Measurements from ENCODE around the gene PIGT.

PIGT gene

DNA sequence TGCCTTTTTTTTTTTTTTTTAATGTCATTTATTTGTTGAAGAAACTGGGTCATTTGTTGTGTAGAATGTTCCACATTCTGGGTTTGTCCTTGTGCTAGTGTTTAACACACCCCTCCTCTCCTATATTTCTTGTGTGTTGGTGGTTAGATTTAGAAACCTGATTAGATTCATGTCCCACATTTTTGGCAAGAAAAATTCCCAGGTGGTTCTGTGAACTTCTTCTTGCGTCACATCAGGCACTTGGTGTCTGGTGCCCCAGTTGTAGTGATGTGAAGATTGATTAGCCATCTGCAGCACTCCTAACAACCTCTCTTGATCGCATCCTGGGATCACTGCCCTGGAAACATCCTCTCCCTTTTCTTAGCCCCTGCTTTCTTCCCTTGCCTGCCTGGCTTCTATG is 7.8 kb downstream of the PIGT start:
- DNase-seq (ENCODE audit: low read depth): no peak
- no peak overlapping the region for H3K4me3 ChIP-seq (ENCODE audit: control insufficient read depth, low read depth, low read length)
- TF ChIP-seq, protein P1, sequence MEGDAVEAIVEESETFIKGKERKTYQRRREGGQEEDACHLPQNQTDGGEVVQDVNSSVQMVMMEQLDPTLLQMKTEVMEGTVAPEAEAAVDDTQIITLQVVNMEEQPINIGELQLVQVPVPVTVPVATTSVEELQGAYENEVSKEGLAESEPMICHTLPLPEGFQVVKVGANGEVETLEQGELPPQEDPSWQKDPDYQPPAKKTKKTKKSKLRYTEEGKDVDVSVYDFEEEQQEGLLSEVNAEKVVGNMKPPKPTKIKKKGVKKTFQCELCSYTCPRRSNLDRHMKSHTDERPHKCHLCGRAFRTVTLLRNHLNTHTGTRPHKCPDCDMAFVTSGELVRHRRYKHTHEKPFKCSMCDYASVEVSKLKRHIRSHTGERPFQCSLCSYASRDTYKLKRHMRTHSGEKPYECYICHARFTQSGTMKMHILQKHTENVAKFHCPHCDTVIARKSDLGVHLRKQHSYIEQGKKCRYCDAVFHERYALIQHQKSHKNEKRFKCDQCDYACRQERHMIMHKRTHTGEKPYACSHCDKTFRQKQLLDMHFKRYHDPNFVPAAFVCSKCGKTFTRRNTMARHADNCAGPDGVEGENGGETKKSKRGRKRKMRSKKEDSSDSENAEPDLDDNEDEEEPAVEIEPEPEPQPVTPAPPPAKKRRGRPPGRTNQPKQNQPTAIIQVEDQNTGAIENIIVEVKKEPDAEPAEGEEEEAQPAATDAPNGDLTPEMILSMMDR (IDR thresholded peaks at IDR 0.05; ENCODE audit: control insufficient read depth, insufficient read depth, low read depth, low read length, missing control alignments): no peak

DNA sequence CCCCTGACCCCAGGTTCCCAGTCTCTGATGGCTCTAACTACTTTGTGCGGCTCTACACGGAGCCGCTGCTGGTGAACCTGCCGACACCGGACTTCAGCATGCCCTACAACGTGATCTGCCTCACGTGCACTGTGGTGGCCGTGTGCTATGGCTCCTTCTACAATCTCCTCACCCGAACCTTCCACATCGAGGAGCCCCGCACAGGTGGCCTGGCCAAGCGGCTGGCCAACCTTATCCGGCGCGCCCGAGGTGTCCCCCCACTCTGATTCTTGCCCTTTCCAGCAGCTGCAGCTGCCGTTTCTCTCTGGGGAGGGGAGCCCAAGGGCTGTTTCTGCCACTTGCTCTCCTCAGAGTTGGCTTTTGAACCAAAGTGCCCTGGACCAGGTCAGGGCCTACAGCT is 9.6 kb downstream of the PIGT start:
- DNase-seq (ENCODE audit: low read depth): no peak
- TF ChIP-seq, protein P1 (IDR thresholded peaks at IDR 0.05; ENCODE audit: control insufficient read depth, insufficient read depth, low read depth, low read length, missing control alignments): no peak
- H3K4me3 ChIP-seq (ENCODE audit: control insufficient read depth, low read depth, low read length): no peak overlapping the region

DNA sequence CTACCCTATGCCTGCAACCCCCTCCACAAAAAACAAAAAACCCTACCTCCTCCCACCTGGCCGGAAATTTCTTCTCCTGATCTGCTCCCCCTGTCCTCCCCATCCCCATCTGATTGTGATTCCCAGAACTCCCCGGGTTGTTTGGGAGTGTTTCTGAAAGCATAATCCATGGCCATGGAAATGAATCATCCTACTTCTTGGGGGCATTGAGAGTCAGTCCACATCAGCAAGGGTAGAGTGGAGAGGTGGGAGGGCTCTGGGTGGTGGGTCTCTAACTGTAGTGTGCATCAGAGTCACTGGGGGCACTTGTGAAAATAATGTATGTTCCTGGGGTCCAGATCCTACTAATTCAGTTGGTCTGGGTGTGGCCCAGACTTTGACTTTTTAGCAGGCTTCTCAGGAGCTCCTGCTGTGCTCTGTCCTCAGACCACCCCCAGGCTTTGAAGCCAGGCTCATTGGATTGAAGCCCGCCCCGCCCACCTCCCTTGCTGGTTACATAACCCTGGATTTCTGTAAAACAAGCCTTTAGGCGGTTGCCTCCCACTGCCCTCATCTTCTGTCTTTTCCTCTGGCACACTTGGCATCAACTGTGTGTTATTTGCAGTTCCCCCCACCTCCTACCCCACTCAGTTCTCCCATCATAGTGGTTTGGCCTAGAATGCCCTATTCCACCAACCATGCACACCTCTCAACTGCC is 10.5 kb downstream of the PIGT start:
- no peak overlapping the region for H3K4me3 ChIP-seq (ENCODE audit: control insufficient read depth, low read depth, low read length)
- TF ChIP-seq, protein P1 (IDR thresholded peaks at IDR 0.05; ENCODE audit: control insufficient read depth, insufficient read depth, low read depth, low read length, missing control alignments): no peak
- DNase-seq (ENCODE audit: low read depth): no peak

DNA sequence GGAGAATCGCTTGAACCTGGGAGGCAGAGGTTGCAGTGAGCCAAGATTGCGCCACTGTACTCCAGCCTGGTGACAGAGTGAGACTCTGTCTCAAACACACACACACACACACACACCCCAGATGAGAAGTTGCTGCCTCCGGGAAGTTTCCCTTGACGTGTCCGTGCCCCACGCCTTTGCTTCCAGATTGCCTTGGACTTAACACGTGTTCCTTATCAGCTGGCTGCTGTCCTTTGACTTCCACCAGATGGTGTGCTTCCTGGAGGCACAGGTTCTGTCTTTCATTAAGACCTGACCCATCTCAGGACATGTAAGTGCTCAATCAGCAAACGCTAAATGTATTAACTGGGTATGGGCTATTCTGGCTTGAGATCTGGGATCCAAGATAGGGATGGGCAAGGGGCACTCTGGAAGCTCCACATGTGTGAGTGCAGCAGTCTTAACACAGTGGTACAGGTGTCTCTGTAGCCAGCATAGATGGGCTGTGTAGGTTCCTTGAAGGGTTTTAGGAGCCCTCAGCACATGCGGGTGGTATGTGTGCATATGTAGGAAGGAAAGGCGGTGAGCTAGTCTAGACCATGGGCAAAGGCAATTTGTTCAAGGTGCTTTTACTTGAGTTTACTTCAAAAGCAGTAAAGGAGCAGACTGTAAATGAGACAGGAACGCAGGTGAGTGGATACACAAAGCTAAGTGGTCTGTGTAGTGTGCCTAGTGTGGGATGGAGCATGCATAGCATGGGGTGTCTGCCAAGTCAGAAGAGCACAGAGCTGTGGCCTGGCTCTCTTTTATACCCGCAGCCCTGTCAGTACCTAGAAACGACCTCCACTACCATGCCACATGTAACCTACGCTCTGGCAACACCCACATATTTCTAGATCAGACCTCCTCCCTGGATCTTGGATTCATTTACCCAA is 11.6 kb downstream of the PIGT start:
- no peak for DNase-seq (ENCODE audit: low read depth)
- H3K4me3 ChIP-seq (ENCODE audit: control insufficient read depth, low read depth, low read length): no peak overlapping the region
- TF ChIP-seq, protein P1 (IDR thresholded peaks at IDR 0.05; ENCODE audit: control insufficient read depth, insufficient read depth, low read depth, low read length, missing control alignments): no peak

DNA sequence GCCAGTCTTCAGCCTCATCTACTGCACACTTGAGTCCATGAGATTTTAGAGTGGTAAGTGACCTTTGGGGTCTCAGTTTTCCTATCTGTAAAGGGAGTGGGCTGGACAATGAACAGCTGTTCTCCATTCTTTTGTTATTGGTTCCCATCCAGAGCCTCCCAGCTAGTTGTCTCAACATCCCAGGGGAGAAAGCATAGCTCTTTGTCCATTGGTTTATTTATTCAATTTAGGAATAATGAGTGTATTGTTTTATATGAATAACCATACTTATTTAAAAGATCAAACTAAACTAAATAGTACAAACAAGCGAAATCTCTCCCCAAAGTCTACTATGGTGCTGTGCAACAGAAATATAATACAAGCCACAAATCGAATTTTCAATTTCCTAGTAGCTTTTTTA is 13.7 kb downstream of the PIGT start:
- no peak overlapping the region for H3K4me3 ChIP-seq (ENCODE audit: control insufficient read depth, low read depth, low read length)
- DNase-seq (ENCODE audit: low read depth): no peak
- TF ChIP-seq, protein P1 (IDR thresholded peaks at IDR 0.05; ENCODE audit: control insufficient read depth, insufficient read depth, low read depth, low read length, missing control alignments): no peak

DNA sequence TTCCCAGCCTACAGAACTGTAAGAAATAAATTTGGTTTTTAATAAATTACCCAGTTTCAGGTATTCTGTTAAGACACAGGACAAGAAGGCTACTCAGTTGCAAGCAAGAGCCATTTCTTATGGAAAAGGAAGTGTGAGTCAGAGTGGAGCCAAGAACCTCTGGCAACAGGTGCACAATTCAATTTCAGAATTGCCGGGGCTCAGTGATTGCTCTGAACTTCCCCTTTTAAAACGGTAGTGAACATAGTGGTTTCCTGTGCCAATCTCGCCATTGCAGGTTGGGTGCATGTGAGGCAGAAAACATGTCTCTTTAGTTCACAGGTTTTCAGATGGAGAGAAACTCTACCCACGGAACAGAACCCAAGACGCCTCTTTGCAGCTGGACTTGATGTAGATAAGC is 16.4 kb downstream of the PIGT start:
- TF ChIP-seq, protein P1 (IDR thresholded peaks at IDR 0.05; ENCODE audit: control insufficient read depth, insufficient read depth, low read depth, low read length, missing control alignments): no peak
- no peak for DNase-seq (ENCODE audit: low read depth)

More for the DNA sequence above, 16.4 kb downstream of the PIGT start:
- no peak overlapping the region for H3K4me3 ChIP-seq (ENCODE audit: control insufficient read depth, low read depth, low read length)
